HepG2 (cell line): ENCODE data around the gene SERTAD2. TPM values are rescaled to one million over a fixed set of nuclear protein-coding genes. Genes with fewer than 3 reads are reported as not detected.

ENCODE experiments used
- ARHGAP35 ChIP-seq: sonication (generic); formaldehyde crosslinking; IDR thresholded peaks from 2 replicates; pipeline ENCODE4 v1.9.0; 2022; ENCODE audit warnings: mild to moderate bottlenecking, inconsistent platforms, moderate library complexity, missing genetic modification reagents, borderline replicate concordance
- DNMT1 ChIP-seq: sonication (generic); formaldehyde crosslinking; IDR thresholded peaks from 2 replicates; pipeline ENCODE4 v1.5.1; 2020; ENCODE audit warnings: mild to moderate bottlenecking, missing genetic modification reagents
- ELK4 ChIP-seq: sonication (generic); formaldehyde crosslinking; IDR thresholded peaks from 2 replicates; pipeline ENCODE4 v1.9.0; 2021; ENCODE audit warnings: missing genetic modification reagents, borderline replicate concordance
- FOXJ3 ChIP-seq: sonication (generic); formaldehyde crosslinking; IDR thresholded peaks from 2 replicates; pipeline ENCODE4 v1.4.0; 2020; ENCODE audit warnings: missing genetic modification reagents, mild to moderate bottlenecking, borderline replicate concordance
- HES4 ChIP-seq: sonication (generic); formaldehyde crosslinking; IDR thresholded peaks from 2 replicates; pipeline ENCODE4 v1.9.0; 2021; ENCODE audit warnings: mild to moderate bottlenecking, missing genetic modification reagents, borderline replicate concordance
- KDM6A ChIP-seq: IDR thresholded peaks from 2 replicates; pipeline ENCODE4 v1.6.1; 2016; ENCODE audit warnings: low read depth
- MAX ChIP-seq: IDR thresholded peaks from 2 replicates; pipeline ENCODE4 v1.6.1; 2012; ENCODE audit warnings: inconsistent platforms
- NFKB2 ChIP-seq: sonication (generic); formaldehyde crosslinking; IDR thresholded peaks from 2 replicates; pipeline ENCODE4 v1.4.0; 2020; ENCODE audit warnings: missing genetic modification reagents, borderline replicate concordance
- NR2F6 ChIP-seq, 2 experiments: IDR thresholded peaks; 2 replicates each; pipeline ENCODE4 v1.6.1; 2016; ENCODE audit warnings: antibody characterized with exemption in 1 of 2, mild to moderate bottlenecking in 1 of 2
- PLRG1 ChIP-seq: fragments of 450-650 bp; conservative IDR thresholded peaks from 2 replicates; pipeline ENCODE4 v1.6.1; 2016
- SALL1 ChIP-seq: sonication (generic); formaldehyde crosslinking; IDR thresholded peaks from 2 replicates; pipeline ENCODE4 v1.8.0; 2022; ENCODE audit warnings: mild to moderate bottlenecking, missing genetic modification reagents
- SIX4 ChIP-seq: sonication (generic); formaldehyde crosslinking; IDR thresholded peaks from 2 replicates; pipeline ENCODE4 v1.4.0; 2020; ENCODE audit warnings: missing genetic modification reagents
- THAP8 ChIP-seq: sonication (generic); formaldehyde crosslinking; IDR thresholded peaks from 2 replicates; pipeline ENCODE4 v1.5.1; 2020; ENCODE audit warnings: missing genetic modification reagents, mild to moderate bottlenecking, borderline replicate concordance
- ZFP62 ChIP-seq: sonication (generic); formaldehyde crosslinking; IDR thresholded peaks from 2 replicates; pipeline ENCODE4 v1.4.0; 2020; ENCODE audit warnings: missing genetic modification reagents
- ZFY ChIP-seq: sonication (generic); formaldehyde crosslinking; IDR thresholded peaks from 2 replicates; pipeline ENCODE4 v1.4.0; 2020; ENCODE audit warnings: missing genetic modification reagents
- ZIK1 ChIP-seq: sonication (generic); formaldehyde crosslinking; IDR thresholded peaks from 2 replicates; pipeline ENCODE4 v1.5.0; 2020; ENCODE audit warnings: mild to moderate bottlenecking, low read depth, missing genetic modification reagents, borderline replicate concordance
- ZNF232 ChIP-seq: sonication (generic); formaldehyde crosslinking; IDR thresholded peaks from 2 replicates; pipeline ENCODE4 v1.4.0; 2020; ENCODE audit warnings: missing genetic modification reagents, borderline replicate concordance
- ZNF333 ChIP-seq: sonication (generic); formaldehyde crosslinking; IDR thresholded peaks from 2 replicates; pipeline ENCODE4 v1.4.0; 2020; ENCODE audit warnings: mild to moderate bottlenecking, missing genetic modification reagents, borderline replicate concordance
- ZNF446 ChIP-seq: sonication (generic); formaldehyde crosslinking; IDR thresholded peaks from 2 replicates; pipeline ENCODE4 v1.5.0; 2020; ENCODE audit warnings: mild to moderate bottlenecking, missing genetic modification reagents
- ZNF451 ChIP-seq: sonication (generic); formaldehyde crosslinking; IDR thresholded peaks from 2 replicates; pipeline ENCODE4 v1.5.0; 2020; ENCODE audit warnings: mild to moderate bottlenecking, missing genetic modification reagents
- ZNF720 ChIP-seq: sonication (generic); formaldehyde crosslinking; IDR thresholded peaks from 2 replicates; pipeline ENCODE4 v1.4.0; 2020; ENCODE audit warnings: missing genetic modification reagents
- ZNF790 ChIP-seq: sonication (generic); formaldehyde crosslinking; IDR thresholded peaks from 2 replicates; pipeline ENCODE4 v1.8.0; 2022; ENCODE audit warnings: missing genetic modification reagents, mild to moderate bottlenecking, borderline replicate concordance
- ZNF883 ChIP-seq: sonication (generic); formaldehyde crosslinking; IDR thresholded peaks from 2 replicates; pipeline ENCODE4 v1.5.1; 2020; ENCODE audit warnings: mild to moderate bottlenecking, missing genetic modification reagents; ENCODE audit errors: not compliant biosample characterization
- polyA plus RNA-seq, 8 experiments: library from polyadenylated mRNA; depleted of rRNA in 3 of 8; stranded (reverse) in 7 of 8; unstranded in 1 of 8; fragments of >200 nt; fragmentation: Illumina TruSeq in 4 of 8; extraction: Trizol in 4 of 8; gene quantifications; 2 replicates each; pipeline versions ENCODE4 v1.2.1 to v1.2.3, GENCODE V29; 2011 to 2016; ENCODE audit warnings: low read depth in 4 of 8, missing spikeins in 1 of 8, mixed read lengths in 1 of 8; ENCODE audit not compliant: insufficient read depth in 1 of 8
- total RNA-seq, 5 experiments: library from RNA; depleted of rRNA; stranded (reverse); fragments of >200 nt; fragmentation: Illumina TruSeq; extraction: Trizol; gene quantifications; 2 replicates each; pipeline ENCODE4 v1.2.3, GENCODE V29; 2016; ENCODE audit warnings: low read depth in 1 of 5
- TF ChIP-seq, protein P1 (sequence below): sonication (generic); formaldehyde crosslinking; IDR thresholded peaks from 2 replicates; pipeline ENCODE4 v1.8.0; 2022; ENCODE audit warnings: missing genetic modification reagents, mild to moderate bottlenecking, borderline replicate concordance
- TF ChIP-seq, protein P2 (sequence below): fragments of 450-650 bp; IDR thresholded peaks from 2 replicates; pipeline ENCODE4 v1.6.1; 2017; ENCODE audit warnings: mild to moderate bottlenecking

SERTAD2 gene
- total and polyA plus RNA-seq, 2 of the 13 experiments (the other 11 are each of a cell fraction or from before 2014, with no cell fraction given), result 6.7 to 22.6 TPM

DNA sequence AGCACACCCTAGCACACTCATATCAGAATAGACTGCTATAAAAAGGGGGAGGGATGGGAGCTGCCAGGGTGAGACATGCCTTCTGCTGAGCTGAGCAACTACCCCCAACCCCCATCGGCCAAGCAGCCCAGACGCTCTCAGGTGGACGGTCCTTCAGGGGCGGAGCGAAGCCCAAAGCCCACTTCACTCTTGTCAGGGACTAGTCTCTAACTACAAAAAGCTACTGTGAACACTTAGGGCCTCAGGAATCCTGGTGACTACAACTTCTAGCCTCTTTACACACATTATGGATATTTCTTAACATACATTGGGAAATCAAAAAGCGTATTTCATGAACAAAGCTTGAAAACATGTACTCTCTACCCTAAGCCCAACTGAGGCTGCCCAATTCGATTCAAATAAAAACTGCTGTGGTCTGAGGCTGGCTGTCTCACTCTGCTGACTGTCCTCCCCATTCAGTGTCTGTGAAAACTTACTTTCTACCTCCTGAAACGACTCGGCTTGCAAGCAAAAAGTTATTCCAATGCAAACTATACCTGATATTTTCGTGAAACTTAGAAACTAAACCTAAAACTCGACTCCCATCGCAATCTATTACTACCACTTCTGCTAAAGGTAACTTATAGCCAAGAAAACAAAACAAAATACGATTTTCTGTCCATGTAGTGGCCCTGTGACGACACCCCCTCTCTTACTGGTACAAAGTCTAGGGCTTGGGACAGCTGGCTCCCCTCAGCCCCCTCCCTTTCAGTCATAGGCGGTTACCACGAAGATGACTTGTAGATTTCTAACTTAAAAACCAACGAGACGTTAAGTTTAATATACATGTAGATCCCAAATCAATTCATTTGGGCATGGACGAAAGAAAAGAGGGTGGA lies 1.2 kb downstream of the SERTAD2 start (continued):
- TF ChIP-seq, protein P1, sequence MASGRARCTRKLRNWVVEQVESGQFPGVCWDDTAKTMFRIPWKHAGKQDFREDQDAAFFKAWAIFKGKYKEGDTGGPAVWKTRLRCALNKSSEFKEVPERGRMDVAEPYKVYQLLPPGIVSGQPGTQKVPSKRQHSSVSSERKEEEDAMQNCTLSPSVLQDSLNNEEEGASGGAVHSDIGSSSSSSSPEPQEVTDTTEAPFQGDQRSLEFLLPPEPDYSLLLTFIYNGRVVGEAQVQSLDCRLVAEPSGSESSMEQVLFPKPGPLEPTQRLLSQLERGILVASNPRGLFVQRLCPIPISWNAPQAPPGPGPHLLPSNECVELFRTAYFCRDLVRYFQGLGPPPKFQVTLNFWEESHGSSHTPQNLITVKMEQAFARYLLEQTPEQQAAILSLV (CRISPR knock-in tag), result no peak
- TF ChIP-seq ELK4 (no peak), ZNF333 (no peak), THAP8 (CRISPR knock-in tag) (no peak), ARHGAP35 (no peak), NR2F6 (IDR thresholded peaks at IDR 0.05) (no peak), NR2F6 (CRISPR knock-in tag; IDR thresholded peaks at IDR 0.05) (no peak), MAX (peak; percentile 37; the same call in 1 of the 2 replicates), ZNF451 (no peak), SIX4 (CRISPR knock-in tag) (no peak), ZFP62 (CRISPR knock-in tag) (no peak), PLRG1 (no peak), SALL1 (CRISPR knock-in tag) (peak; percentile 56), HES4 (no peak), DNMT1 (CRISPR knock-in tag) (no peak), ZNF232 (CRISPR knock-in tag) (peak; percentile 84; the same call in 1 of the 2 replicates), FOXJ3 (CRISPR knock-in tag) (0 out of 2 replicates have a peak, but pooled peaks have one; percentile 52), ZNF720 (no peak), ZFY (peak; percentile 6), ZNF883 (CRISPR knock-in tag) (no peak), ZNF790 (no peak), KDM6A (CRISPR knock-in tag) (no peak), NFKB2 (CRISPR knock-in tag) (peak; percentile 45; the same call in 1 of the 2 replicates), ZNF446 (no peak), ZIK1 (CRISPR knock-in tag) (no peak)
- TF ChIP-seq, protein P2, sequence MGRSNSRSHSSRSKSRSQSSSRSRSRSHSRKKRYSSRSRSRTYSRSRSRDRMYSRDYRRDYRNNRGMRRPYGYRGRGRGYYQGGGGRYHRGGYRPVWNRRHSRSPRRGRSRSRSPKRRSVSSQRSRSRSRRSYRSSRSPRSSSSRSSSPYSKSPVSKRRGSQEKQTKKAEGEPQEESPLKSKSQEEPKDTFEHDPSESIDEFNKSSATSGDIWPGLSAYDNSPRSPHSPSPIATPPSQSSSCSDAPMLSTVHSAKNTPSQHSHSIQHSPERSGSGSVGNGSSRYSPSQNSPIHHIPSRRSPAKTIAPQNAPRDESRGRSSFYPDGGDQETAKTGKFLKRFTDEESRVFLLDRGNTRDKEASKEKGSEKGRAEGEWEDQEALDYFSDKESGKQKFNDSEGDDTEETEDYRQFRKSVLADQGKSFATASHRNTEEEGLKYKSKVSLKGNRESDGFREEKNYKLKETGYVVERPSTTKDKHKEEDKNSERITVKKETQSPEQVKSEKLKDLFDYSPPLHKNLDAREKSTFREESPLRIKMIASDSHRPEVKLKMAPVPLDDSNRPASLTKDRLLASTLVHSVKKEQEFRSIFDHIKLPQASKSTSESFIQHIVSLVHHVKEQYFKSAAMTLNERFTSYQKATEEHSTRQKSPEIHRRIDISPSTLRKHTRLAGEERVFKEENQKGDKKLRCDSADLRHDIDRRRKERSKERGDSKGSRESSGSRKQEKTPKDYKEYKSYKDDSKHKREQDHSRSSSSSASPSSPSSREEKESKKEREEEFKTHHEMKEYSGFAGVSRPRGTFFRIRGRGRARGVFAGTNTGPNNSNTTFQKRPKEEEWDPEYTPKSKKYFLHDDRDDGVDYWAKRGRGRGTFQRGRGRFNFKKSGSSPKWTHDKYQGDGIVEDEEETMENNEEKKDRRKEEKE, result no peak
